NCI-H2081 (cell line): ENCODE measurements around the gene PWWP2A.
A peak's percentile ranks its signal among the peaks of the same experiment; 100 is the strongest.

ENCODE experiments used
- DNase-seq, 2 experiments: peaks; one replicate each; lab custom pipeline; 2025; lab: John Stamatoyannopoulos, UW

PWWP2A gene

GRCh38 chr5:160129841-160130240, 10.6 kb upstream of the PWWP2A start:
- no peak for DNase-seq

DNA sequence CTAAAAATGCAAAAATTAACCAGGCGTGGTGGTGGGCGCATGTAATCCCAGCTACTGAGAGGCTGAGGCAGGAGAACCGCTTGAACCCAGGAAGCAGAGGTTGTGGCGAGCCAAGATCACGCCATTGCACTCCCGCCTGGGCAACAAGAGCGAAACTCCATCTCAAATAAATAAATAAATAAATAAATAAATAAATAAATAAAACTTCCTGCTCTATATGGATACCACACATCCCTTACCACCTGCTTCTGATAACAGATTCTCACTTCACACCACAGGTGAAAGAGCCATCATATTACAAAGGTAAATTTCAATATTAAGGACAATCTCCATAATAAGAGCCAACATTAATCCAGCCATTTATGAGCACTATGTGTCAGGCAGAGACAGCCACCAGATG, 9.4 kb upstream of the PWWP2A start:
- no peak for DNase-seq

- no peak for DNase-seq
These were observed 636 bp upstream of the PWWP2A start for GRCh38 chr5:160119905-160120266.

- DNase-seq = peak; percentile 39 to 67
These were observed 705 bp downstream of the PWWP2A start for GRCh38 chr5:160118349-160119141.

DNA sequence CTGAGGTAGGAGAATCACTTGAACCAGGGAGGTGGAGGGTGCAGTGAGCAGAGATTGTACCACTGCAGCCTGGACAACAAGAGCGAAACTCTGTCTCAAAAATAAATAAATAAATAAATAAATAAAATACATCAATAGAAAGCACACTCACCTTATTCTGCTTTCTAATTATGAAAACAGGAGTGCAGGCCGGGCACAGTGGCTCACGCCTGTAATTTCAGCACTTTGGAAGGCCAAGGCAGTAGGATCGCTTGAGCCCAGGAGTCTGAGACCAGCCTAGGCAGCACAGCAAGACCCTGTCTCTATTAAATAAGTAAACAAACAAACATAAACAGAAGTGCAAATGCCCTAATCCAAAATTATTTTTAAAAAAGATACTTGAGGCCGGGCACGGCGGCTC, 2.3 kb downstream of the PWWP2A start:
- DNase-seq = no peak

GRCh38 chr5:160108124-160108523, 11.1 kb downstream of the PWWP2A start:
- no peak for DNase-seq

GRCh38 chr5:160105686-160106360, 13.4 kb downstream of the PWWP2A start:
- peak in 1 of 2 experiments; percentile 27 for DNase-seq

GRCh38 chr5:160097991-160098390, 21.3 kb downstream of the PWWP2A start:
- DNase-seq = no peak

DNA sequence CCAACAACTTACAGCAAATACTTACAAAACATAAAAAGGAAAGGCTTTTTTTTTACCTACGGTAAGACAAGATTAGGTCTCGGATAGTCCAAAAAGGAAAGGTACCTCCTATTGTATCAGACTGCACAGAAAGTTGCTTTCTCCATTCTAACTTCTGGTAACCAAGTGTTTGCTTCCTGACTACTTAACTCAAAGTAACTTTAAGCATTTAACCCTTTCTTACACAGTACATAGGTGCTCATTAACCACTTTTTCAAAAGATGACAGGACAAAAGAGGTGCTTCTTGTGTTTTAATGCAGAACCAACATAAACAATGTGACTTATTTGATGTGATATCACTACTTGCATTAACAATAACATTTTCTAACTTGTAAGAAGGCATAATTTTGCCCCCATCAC, 23.1 kb downstream of the PWWP2A start:
- DNase-seq = no peak

GRCh38 chr5:160092960-160093707, 26.1 kb downstream of the PWWP2A start:
- DNase-seq = no peak

DNA sequence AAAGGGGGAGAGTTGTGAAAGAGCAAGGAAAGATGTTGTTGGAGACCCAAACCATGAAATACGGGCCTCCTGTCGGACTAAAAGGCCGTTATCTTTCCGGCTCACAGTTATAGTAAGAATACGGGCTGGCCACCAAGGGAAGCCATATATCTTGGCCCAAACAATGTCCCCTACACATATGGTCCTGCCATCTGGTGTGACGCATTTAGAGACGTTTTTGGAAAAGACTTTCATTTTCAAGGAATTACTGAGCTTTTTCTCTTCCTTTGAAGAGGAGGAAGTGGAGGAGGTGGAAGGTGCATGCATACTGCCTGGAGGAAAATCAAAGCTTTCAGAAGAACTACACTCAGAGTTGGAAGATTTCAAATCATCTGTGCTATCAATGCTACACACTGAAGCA, 26.7 kb downstream of the PWWP2A start:
- no peak for DNase-seq

GRCh38 chr5:160090059-160090458, 29.2 kb downstream of the PWWP2A start:
- no peak for DNase-seq

DNA sequence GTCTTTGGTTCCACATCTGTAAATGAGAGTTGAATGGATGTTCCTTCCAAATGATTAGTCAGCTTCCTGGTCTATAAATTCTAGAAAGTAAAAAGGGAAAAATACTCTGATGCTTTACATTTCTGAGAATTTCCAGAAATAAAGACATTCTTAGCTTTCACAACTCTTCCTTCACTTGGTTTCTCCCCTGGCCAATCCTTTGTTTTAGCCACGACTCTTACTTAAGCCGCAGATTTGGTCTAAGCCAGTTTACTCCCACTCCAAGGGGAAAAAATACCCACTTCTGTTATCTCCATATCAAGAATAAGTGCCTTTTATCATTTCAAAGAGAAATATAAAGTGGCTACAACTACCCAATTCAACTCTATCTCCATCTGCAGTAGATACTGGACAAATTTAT, 29.7 kb downstream of the PWWP2A start:
- no peak for DNase-seq

DNA sequence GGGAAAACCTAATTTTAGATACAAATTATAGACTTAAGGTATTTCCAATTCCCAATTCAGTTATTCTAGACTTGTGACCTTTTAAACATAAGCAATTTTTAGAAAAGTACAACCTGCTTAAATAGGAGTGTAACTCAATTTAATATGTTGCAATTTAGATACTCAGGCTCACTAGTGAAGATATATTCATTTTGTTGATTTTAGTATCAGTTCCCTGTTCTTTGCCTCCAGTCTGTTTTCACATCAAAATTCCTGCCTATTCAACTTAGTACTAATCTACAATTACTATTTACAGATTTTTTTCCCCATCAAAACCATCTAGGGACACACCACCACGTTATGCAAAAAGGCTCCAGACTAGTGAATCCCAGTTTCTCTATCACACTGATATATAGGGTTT, 30.4 kb downstream of the PWWP2A start:
- no peak for DNase-seq

DNA sequence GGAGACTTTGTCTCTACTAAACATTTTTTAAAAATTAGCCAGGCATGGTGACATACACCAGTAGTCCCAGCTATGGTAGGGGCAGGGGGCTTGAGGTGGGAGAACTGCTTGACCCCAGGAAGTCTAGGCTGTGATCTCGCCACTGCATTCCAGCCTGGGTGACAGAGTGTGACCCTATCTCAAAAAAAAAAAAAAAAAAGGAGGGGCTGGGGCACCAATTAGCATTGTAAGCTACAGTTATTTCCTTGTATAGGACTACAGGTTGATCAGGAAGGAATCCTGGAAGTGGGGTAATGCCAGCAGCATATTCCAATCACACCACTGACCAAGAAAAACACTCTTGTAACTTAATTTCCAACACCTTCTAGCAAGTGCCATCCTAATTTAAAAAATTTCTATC, 32.1 kb downstream of the PWWP2A start:
- no peak for DNase-seq

DNA sequence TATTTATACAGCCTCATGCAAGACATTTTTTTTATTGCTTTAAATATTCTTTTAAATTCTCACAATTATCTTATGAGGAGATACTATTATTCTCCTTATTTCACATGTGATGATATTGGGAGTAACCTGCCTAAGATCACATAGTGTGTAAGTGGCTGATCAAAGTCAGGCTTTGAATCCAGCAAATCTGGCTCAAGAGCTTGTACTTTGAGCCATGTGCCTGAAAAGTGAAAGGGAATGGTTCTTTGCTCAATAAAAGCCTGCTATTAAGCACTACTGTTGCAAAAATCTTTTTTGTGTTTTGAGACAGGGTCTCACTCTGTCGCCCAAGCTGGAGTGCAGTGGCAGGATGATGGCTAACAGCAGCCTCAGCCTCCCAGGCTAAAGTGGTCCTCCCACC, 35.1 kb downstream of the PWWP2A start:
- DNase-seq = no peak

DNA sequence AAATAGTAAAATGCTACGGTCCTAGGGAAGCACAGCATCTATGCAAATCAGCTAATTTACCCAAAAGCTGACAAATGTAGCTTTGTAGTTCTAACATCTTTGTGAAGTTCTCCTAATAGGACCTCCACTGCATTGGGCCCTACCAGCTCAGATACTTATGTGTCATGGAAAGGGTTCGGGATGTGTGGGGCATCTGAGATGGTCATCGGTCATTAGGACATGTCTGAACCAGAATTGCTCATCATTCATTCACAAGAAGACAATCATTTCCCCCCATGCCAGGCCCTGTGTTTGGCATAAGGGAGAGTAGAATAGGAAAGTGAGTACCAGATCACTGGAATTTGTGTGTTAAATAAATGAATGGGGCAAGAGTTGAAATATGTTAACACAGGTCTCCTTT, 35.7 kb downstream of the PWWP2A start:
- DNase-seq = no peak

DNA sequence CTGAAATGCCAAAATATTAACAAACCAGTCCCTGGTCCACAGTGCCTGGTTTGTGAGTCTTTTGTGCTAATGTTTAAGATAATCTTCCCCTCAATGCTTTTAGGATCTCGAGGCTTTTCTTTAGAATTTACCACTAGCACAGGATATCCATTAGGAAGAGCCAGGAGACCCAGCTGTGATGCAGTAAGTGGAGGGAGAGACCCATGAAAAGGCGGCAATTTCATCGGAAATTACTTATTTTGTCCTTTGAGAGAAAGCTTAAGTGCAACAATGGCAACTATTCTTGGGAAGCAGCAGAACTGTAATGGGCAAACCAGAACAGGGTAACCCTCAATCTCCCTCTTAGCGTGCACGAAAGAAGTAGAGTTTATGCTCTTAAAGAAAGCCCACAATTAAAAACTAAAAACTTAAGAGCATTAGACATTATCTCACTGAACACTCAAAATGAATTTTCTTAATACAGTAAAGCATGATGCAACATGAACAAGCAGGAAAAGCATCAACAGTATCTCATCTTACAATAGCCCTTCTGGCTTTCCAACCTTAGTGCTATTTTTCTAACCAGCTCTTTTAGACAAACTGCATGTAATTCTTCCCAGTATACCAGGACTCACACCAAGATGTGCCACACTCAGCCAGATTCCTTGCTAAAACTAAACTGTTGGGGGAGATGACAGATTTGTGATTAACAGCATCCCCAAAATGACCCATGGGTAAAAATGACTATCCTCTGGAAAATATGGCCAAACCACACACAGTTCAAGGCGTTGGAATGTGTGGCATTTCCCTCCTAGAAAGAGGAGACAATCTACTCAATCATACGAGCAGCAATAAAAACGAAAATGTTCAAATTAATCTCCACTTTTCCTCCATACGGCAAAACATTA, 36.4 kb downstream of the PWWP2A start:
- no peak for DNase-seq

GRCh38 chr5:160081495-160081894, 37.8 kb downstream of the PWWP2A start:
- no peak for DNase-seq

DNA sequence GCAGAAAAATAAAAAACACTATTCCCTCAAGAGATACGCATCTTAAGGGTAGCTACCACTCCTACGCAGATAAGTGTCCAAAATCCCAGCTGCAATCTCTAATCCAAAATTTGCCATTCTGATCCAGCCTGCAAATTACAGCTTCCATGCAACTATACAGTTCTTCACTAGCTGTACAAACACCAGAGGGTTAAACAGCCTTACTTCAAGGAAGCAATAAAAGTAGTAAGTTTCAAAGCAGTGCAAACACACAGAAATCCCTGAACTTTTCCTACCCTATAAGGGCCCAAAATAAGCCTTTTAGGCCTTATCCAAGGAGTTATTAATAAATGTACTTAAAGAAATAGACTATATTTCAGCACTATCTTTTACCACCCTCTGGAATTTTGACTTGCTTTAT, 39.5 kb downstream of the PWWP2A start:
- DNase-seq = no peak

DNA sequence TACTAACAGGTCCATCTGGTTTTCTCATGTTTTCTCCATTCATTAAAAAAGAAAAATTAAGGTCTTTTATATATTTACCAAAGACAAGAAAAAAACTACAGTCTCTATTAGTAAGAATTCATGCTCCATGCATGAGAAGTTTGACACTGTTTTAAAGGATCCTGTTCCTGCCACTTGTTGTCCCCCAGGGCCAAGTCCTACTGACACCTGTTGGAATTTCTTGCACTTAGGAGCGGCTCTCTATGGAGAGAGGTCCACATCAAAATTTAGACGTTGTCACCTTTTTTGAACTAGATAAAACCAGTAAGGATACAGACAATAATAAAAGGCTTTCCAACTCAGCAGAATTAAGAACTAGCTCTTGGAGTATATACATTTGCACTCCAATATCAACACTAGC, 42.3 kb downstream of the PWWP2A start:
- DNase-seq = no peak

DNA sequence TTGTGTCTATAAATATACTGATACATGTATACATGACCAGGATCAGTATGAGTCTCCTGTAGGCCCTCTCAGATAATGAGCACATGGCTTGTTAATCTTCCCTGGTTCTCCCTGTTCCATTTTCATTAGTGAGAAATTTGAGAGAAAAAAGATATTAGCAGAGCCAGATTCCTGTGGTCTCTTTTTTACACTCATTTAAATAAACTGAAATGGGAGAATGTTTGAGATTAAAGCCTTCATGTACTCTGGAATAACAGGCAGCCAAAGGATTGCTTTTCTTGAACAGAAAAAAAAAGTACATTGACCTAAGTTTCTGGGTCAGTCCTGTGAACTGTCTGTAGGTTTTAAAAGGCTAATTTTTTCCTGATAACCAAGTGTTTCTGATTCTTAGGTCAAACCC, 44.2 kb downstream of the PWWP2A start:
- DNase-seq = no peak
